HCT116 (cell line): Measurements from ENCODE around the gene FGF1. TPM values are rescaled to one million over a fixed set of nuclear protein-coding genes. Genes with fewer than 3 reads are reported as not detected.

Experiments used
- total RNA-seq: library from RNA; stranded (reverse); gene quantifications from one replicate; pipeline ENCODE4 v1.2.1, GENCODE V29; 2021; ENCODE audit not compliant: unreplicated experiment

FGF1 gene
- total RNA-seq, 1 experiment from 2014 or later, result not detected

Other genes starting within 250 kb of the FGF1 start
- 34.5 TPM for gene ARHGAP26, start 84.3 kb upstream of the FGF1 start, total RNA-seq